ENCODE data around the gene DNAJC9. TPM values are rescaled to one million over a fixed set of nuclear protein-coding genes. Genes with fewer than 3 reads are reported as not detected.

The DNAJC9 gene
- total RNA-seq, 4 donors from 2014 or later = 15.2 to 21.0 (median 18.7) TPM

DNA sequence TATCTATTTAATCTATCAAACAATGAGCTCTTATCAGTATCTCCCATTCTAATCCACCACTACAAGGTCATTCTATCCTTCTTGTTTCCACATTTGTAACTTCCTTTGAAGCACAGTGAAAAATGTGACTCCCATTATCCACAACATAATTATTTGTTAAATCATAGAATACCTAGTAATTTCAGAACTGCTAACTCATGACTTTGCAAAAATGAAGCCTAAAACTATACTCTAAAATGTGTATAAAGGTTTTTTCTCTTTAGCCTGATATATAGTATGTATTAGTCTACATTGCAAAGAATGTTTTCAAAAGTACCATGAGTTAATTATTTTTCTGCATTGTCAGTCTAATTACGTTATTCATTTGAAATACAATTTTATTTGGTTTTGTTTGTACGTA lies 17.4 kb upstream of the DNAJC9 start:
- intact Hi-C loops (cut with DNase I) = no loop called here
- Histone ChIP-seq H3K36me3 (no peaks in the 10 kb centered on the region), H3K4me1 (no peaks in the 10 kb centered on the region), H3K27me3 (no peaks in the 10 kb centered on the region), H3K9me3 (no peaks in the 10 kb centered on the region), H3K27ac (no peak overlapping the region), H3K4me3 (replicated peaks in 1 of 3) (no peak overlapping the region)
- WGBS, 2 donors = 90 to 91% methylated on average over 2 of the region's 2 CpGs
- TF ChIP-seq, protein P1, sequence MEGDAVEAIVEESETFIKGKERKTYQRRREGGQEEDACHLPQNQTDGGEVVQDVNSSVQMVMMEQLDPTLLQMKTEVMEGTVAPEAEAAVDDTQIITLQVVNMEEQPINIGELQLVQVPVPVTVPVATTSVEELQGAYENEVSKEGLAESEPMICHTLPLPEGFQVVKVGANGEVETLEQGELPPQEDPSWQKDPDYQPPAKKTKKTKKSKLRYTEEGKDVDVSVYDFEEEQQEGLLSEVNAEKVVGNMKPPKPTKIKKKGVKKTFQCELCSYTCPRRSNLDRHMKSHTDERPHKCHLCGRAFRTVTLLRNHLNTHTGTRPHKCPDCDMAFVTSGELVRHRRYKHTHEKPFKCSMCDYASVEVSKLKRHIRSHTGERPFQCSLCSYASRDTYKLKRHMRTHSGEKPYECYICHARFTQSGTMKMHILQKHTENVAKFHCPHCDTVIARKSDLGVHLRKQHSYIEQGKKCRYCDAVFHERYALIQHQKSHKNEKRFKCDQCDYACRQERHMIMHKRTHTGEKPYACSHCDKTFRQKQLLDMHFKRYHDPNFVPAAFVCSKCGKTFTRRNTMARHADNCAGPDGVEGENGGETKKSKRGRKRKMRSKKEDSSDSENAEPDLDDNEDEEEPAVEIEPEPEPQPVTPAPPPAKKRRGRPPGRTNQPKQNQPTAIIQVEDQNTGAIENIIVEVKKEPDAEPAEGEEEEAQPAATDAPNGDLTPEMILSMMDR (IDR thresholded peaks at IDR 0.05) = no peak
- no peak for TF ChIP-seq POLR2A (IDR thresholded peaks at IDR 0.05)
- DNase-seq = no peak

DNA sequence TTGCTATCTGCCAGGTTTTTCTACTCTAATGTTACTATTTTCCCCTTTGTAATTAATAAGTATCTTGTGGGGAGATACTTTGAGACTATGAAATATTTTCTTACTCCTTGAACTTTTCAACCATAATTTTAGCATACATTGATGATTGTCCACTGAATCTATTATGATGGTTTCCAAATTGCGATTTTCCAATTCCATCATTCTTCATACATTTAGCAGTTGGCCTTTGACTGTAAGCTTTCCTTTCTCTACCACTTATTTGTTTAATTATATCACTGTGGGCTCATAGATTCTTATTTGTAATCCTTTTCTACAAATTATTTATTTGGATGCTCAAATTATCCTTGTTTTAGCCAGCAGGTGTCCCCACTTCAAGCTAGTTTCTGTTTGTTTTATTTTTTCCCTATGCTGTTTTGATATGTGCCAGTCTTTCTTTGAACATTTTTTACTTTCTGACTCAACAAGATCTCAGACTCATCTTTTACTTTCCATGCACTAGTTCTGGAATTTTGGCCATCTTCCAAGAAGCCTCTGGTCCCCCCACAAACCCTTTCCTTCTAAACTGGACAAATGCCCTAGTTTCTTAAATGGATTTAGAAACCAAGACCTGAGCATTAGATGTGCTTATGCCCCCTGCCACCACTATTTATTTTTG lies 16.8 kb upstream of the DNAJC9 start:
- DNase-seq = no peak
- Histone ChIP-seq H3K27me3 (no peaks in the 10 kb centered on the region), H3K4me1 (no peaks in the 10 kb centered on the region), H3K9me3 (no peaks in the 10 kb centered on the region), H3K4me3 (replicated peaks in 1 of 3) (no peak overlapping the region), H3K27ac (no peak overlapping the region), H3K36me3 (no peaks in the 10 kb centered on the region)
- TF ChIP-seq, protein P1 (IDR thresholded peaks at IDR 0.05) = peak in 3 of 6 experiments; percentile 21 to 48 (median 34)
- TF ChIP-seq POLR2A (IDR thresholded peaks at IDR 0.05) = no peak
- 41 to 46% methylated on average over 1 of the region's 1 CpG for WGBS, 2 donors
- intact Hi-C loops (cut with DNase I) = no loop called here

DNA sequence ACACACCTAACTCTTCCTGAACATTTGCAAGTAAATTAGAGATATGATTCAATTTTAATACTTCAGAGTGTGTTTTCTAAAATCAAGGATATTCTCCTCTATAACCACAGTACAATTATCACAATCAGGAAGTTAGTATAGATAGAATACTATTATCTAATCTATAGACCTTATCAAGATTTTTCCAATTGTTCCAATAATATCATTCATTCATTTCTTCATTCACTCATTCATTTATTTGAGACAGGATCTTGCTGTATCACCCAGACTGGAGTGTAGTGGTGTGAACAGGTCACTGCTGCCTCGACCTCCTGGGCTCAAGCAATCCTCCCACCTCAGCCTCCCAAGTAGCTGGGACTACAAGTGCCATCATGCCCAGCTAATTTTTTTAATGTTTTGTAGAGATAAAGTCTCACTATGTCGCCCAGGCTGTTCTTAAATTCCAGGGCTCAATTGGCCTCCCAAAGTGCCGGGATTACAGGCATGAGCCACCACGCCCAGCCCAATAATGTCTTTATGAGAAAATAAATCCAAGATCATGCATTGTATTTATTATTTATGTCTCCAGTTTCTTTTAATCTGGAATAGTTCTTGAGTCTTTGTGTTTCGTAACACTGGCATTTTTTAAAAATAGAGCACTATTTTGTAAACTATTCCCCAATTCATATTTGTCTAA lies 16.0 kb upstream of the DNAJC9 start:
- Histone ChIP-seq H3K27ac (no peak overlapping the region), H3K4me1 (no peaks in the 10 kb centered on the region), H3K9me3 (no peaks in the 10 kb centered on the region), H3K36me3 (no peaks in the 10 kb centered on the region), H3K4me3 (replicated peaks in 1 of 3) (no peak overlapping the region), H3K27me3 (no peaks in the 10 kb centered on the region)
- WGBS, 2 donors = 83 to 88% methylated on average over 5 of the region's 5 CpGs
- DNase-seq = no peak
- intact Hi-C loops (cut with DNase I) = no loop called here
- TF ChIP-seq, protein P1 (IDR thresholded peaks at IDR 0.05) = no peak
- TF ChIP-seq POLR2A (IDR thresholded peaks at IDR 0.05) = no peak

DNA sequence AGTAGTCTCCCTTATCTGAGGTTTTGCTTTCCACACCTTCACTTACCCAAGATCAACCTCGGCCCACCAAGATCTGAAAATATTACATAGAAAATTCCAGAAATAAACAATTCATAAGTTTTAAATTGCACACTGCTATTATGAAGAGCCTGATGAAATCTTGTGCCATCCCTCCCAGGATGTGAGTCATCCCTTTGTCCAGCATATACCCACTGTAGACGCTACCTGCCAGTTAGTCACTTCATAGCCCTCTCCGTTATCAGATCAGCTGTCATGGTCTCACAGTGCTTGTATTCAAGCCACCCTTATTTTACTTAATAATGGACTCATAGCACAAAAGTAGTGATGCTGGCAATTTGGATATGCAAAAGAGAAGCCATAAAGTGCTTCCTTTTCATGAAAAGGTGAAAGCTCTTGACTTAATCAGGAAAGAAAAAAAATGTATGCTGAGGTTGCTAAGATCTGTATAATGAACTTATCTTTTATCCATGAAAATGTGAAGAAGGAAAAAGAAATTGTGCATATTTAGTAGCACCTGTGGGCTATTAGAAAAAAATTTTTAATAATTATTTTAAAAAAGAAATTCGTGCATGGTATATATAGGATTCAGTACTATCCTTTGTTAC lies 15.2 kb upstream of the DNAJC9 start:
- intact Hi-C loops (cut with DNase I) = no loop called here
- H3K36me3 ChIP-seq = no peaks in the 10 kb centered on the region
- no peak for DNase-seq
- H3K4me3 ChIP-seq (replicated peaks in 1 of 3) = no peak overlapping the region
- no peaks in the 10 kb centered on the region for H3K27me3 ChIP-seq
- no peaks in the 10 kb centered on the region for H3K4me1 ChIP-seq
- TF ChIP-seq, protein P1 (IDR thresholded peaks at IDR 0.05) = no peak
- TF ChIP-seq POLR2A (IDR thresholded peaks at IDR 0.05) = no peak
- no peaks in the 10 kb centered on the region for H3K9me3 ChIP-seq
- H3K27ac ChIP-seq = no peak overlapping the region
- 76% methylated on average over 4 of the region's 4 CpGs for WGBS, 2 donors

Measured in thyroid gland (tissue), 4 donors.